Measurements from ENCODE around the gene ARFGAP1.

DNA sequence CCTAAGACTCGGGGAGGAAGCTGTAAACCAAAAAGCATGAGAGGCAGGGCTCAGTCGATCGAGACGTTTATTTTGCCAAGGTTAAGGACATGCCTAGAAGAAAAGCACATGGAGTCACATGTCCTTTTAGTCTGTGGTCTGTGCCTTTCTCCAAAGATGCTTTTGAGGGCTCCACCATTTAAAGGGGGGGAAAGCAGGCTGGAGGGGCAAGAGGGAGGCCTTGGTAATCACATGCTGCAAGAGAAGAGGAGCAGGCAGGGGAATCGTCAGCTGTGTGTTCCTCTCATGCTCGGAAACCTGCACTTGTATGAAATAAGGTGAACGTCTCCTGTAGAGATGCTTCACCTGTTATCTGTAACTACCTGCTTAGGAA, 47.5 kb upstream of the ARFGAP1 start:
- TF ChIP-seq, protein P1, sequence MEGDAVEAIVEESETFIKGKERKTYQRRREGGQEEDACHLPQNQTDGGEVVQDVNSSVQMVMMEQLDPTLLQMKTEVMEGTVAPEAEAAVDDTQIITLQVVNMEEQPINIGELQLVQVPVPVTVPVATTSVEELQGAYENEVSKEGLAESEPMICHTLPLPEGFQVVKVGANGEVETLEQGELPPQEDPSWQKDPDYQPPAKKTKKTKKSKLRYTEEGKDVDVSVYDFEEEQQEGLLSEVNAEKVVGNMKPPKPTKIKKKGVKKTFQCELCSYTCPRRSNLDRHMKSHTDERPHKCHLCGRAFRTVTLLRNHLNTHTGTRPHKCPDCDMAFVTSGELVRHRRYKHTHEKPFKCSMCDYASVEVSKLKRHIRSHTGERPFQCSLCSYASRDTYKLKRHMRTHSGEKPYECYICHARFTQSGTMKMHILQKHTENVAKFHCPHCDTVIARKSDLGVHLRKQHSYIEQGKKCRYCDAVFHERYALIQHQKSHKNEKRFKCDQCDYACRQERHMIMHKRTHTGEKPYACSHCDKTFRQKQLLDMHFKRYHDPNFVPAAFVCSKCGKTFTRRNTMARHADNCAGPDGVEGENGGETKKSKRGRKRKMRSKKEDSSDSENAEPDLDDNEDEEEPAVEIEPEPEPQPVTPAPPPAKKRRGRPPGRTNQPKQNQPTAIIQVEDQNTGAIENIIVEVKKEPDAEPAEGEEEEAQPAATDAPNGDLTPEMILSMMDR (IDR thresholded peaks at IDR 0.05), result no peak
- no peak for TF ChIP-seq POLR2A (IDR thresholded peaks at IDR 0.05)
